Measurements from ENCODE around the gene MINPP1. TPM values are rescaled to one million over a fixed set of nuclear protein-coding genes. Genes with fewer than 3 reads are reported as not detected.
"Not testable (repeated sequence)": the region's sequence is repeated elsewhere in the genome, so short reads cannot be mapped to it uniquely, and the experiment has no call there.

Gene MINPP1
- total RNA-seq, 2 experiments from 2014 or later, result 8.6 to 9.5 TPM

GRCh38 chr10:87591589-87591886 lies 86.8 kb downstream of the MINPP1 start:
- no peak overlapping the region for H3K4me3 Mint-ChIP-seq
- H3K4me1 Mint-ChIP-seq, result no peaks in the 10 kb centered on the region
- H3K27ac Mint-ChIP-seq, result no peak overlapping the region
- ChIA-PET POLR2A (no interaction called here), CTCF (no interaction called here)
- DNase-seq, result no peak
- H3K9me3 Mint-ChIP-seq, result peaks cover 2% of the 10 kb centered on the region
- peaks cover 7% of the 10 kb centered on the region for H3K27me3 Mint-ChIP-seq
- H3K36me3 Mint-ChIP-seq (ENCODE audit: low read depth), result no peaks in the 10 kb centered on the region

- H3K4me3 Mint-ChIP-seq; H3K27ac Mint-ChIP-seq; H3K36me3 Mint-ChIP-seq (ENCODE audit: low read depth); DNase-seq; H3K9me3 Mint-ChIP-seq; POLR2A ChIA-PET; H3K27me3 Mint-ChIP-seq; H3K4me1 Mint-ChIP-seq; CTCF ChIA-PET: not testable (repeated sequence)
Measured at GRCh38 chr10:87592920-87593319, 88.2 kb downstream of the MINPP1 start.

- H3K4me1 Mint-ChIP-seq, result no peaks in the 10 kb centered on the region
- no peak for DNase-seq
- ChIA-PET CTCF (no interaction called here), POLR2A (no interaction called here)
- no peak overlapping the region for H3K27ac Mint-ChIP-seq
- H3K9me3 Mint-ChIP-seq, result peaks cover 2% of the 10 kb centered on the region
- no peaks in the 10 kb centered on the region for H3K36me3 Mint-ChIP-seq (ENCODE audit: low read depth)
- H3K4me3 Mint-ChIP-seq, result no peak overlapping the region
- H3K27me3 Mint-ChIP-seq, result peaks cover 7% of the 10 kb centered on the region
Measured at GRCh38 chr10:87593702-87594101, 89.0 kb downstream of the MINPP1 start.

- no peak overlapping the region for H3K4me3 Mint-ChIP-seq
- peaks cover 2% of the 10 kb centered on the region for H3K9me3 Mint-ChIP-seq
- ChIA-PET CTCF (no interaction called here), POLR2A (no interaction called here)
- no peaks in the 10 kb centered on the region for H3K4me1 Mint-ChIP-seq
- H3K27me3 Mint-ChIP-seq, result peaks cover 7% of the 10 kb centered on the region
- no peaks in the 10 kb centered on the region for H3K36me3 Mint-ChIP-seq (ENCODE audit: low read depth)
- no peak overlapping the region for H3K27ac Mint-ChIP-seq
- DNase-seq, result no peak
Measured at GRCh38 chr10:87594181-87594580, 89.5 kb downstream of the MINPP1 start.

- ChIA-PET POLR2A (no interaction called here), CTCF (no interaction called here)
- Mint-ChIP-seq H3K27me3 (peaks cover 6% of the 10 kb centered on the region), H3K9me3 (no peaks in the 10 kb centered on the region), H3K36me3 (ENCODE audit: low read depth) (no peaks in the 10 kb centered on the region), H3K4me3 (no peak overlapping the region), H3K27ac (no peak overlapping the region), H3K4me1 (no peaks in the 10 kb centered on the region)
- no peak for DNase-seq
Measured at GRCh38 chr10:87594864-87595263, 90.2 kb downstream of the MINPP1 start.

- Mint-ChIP-seq H3K27me3 (peaks cover 9% of the 10 kb centered on the region), H3K36me3 (ENCODE audit: low read depth) (no peaks in the 10 kb centered on the region), H3K27ac (no peak overlapping the region), H3K4me1 (peaks cover 1% of the 10 kb centered on the region), H3K4me3 (no peak overlapping the region), H3K9me3 (no peaks in the 10 kb centered on the region)
- POLR2A ChIA-PET, result no interaction called here
- CTCF ChIA-PET, result no interaction called here
- DNase-seq, result no peak
Measured at GRCh38 chr10:87596351-87596750, 91.7 kb downstream of the MINPP1 start.

- peaks cover 11% of the 10 kb centered on the region for H3K4me1 Mint-ChIP-seq
- H3K27ac Mint-ChIP-seq, result no peak overlapping the region
- CTCF ChIA-PET, result no interaction called here
- no peaks in the 10 kb centered on the region for H3K36me3 Mint-ChIP-seq (ENCODE audit: low read depth)
- DNase-seq, result no peak
- peaks cover 6% of the 10 kb centered on the region for H3K27me3 Mint-ChIP-seq
- POLR2A ChIA-PET, result no interaction called here
- no peak overlapping the region for H3K4me3 Mint-ChIP-seq
- H3K9me3 Mint-ChIP-seq, result no peaks in the 10 kb centered on the region
Measured at GRCh38 chr10:87598700-87599099, 94.0 kb downstream of the MINPP1 start.

- no peak overlapping the region for H3K27ac Mint-ChIP-seq
- no peaks in the 10 kb centered on the region for H3K9me3 Mint-ChIP-seq
- DNase-seq, result no peak
- ChIA-PET CTCF (no interaction called here), POLR2A (no interaction called here)
- peaks cover 11% of the 10 kb centered on the region for H3K4me1 Mint-ChIP-seq
- H3K4me3 Mint-ChIP-seq, result no peak overlapping the region
- peaks cover 3% of the 10 kb centered on the region for H3K27me3 Mint-ChIP-seq
- H3K36me3 Mint-ChIP-seq (ENCODE audit: low read depth), result no peaks in the 10 kb centered on the region
Measured at GRCh38 chr10:87600581-87600980, 95.9 kb downstream of the MINPP1 start.

Small RNAs within 50 kb of the gene (microRNA-seq; reads per million reads assigned to microRNA genes)
- not detected for gene MIR4678 (ENCODE audit: borderline microRNAs expressed, borderline replicate concordance)

Other genes with a start within 250 kb of the MINPP1 start
- gene NUTM2D, start 147.1 kb upstream of the MINPP1 start, total RNA-seq, result 1 to 10 TPM; 1.5 to 2.1 TPM
- gene PAPSS2, start 155.0 kb downstream of the MINPP1 start, total RNA-seq, result under 1 TPM in 1 of 2 experiments, not detected in 1; 0.08 TPM

All from activated CD4-positive, alpha-beta T cell treated with anti-CD3 and anti-CD28 coated beads, Interleukin-2, amount 10 ng/mL, durations not matched to agents 7 days and 5 days (primary cell).